ENCODE measurements around the gene PRPF38B.

Gene PRPF38B

GRCh38 chr1:108653431-108654105 lies 38.5 kb upstream of the PRPF38B start:
- DNase-seq (ENCODE audit: low read depth), result peak; percentile 9
- TF ChIP-seq, protein P1, sequence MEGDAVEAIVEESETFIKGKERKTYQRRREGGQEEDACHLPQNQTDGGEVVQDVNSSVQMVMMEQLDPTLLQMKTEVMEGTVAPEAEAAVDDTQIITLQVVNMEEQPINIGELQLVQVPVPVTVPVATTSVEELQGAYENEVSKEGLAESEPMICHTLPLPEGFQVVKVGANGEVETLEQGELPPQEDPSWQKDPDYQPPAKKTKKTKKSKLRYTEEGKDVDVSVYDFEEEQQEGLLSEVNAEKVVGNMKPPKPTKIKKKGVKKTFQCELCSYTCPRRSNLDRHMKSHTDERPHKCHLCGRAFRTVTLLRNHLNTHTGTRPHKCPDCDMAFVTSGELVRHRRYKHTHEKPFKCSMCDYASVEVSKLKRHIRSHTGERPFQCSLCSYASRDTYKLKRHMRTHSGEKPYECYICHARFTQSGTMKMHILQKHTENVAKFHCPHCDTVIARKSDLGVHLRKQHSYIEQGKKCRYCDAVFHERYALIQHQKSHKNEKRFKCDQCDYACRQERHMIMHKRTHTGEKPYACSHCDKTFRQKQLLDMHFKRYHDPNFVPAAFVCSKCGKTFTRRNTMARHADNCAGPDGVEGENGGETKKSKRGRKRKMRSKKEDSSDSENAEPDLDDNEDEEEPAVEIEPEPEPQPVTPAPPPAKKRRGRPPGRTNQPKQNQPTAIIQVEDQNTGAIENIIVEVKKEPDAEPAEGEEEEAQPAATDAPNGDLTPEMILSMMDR (conservative IDR thresholded peaks at IDR 0.05; ENCODE audit: low read length), result no peak
- H3K4me3 ChIP-seq (ENCODE audit: low read length), result no peak overlapping the region

DNA sequence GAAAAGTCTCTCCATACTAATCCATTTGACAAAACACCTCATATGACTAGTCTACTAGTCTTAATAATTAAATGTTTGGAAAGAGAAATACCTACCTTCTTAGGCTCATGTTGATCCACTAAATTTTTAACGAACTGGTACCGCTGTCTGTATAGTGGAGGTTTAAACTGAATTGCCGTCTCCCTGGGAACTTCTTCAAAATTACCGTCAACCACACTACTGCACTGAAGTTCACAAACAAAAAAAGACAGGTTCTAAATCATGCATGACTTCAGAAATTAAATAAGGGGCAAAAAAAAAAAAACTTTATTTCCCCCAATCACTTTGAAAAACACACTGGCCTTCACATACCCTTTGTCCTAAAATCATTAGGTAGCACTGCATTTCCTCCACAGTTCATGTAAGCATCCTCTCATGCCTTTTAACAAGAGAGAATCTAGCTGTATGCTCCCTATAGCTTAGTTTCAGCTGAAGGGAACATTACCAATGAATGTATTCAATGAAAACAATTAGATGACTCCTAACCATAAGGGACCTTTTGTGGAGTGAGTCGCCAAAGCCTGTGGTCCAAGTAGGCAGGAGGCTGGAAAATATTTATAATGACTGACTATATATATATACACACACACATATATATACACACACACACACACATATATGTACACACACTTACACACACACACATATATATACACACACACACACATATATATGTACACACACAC lies 34.6 kb upstream of the PRPF38B start:
- no peak for DNase-seq (ENCODE audit: low read depth)
- no peak overlapping the region for H3K4me3 ChIP-seq (ENCODE audit: low read length)
- TF ChIP-seq, protein P1 (conservative IDR thresholded peaks at IDR 0.05; ENCODE audit: low read length), result no peak

DNA sequence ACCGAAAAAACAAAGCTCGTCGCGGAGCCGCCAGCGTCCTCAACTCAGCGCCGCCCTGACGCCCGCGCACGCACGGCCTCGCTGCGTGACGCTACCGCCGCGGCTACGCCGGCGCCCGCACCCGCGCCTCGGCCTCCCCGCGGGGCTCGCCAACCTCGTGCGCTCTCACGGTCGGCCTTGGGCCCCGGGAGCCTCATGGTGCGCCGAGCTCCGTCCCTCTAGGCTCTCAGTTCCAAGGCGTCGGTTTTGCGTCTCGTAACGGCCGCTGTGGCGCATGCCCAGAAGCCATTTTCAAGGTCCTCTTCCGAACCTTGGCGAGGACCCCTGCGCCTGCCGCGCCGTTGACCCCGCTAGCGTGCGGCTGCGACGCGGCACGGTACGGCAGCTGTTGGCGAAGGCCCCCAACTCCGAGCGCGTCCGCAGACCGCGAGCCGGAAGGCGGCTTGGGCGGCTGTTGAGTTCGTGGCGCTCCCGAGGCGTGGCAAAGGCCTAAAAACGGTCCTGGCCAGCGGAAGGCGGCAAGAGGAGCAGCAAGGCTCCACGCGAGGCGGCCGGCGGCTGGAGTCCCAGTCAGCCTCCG lies 31.0 kb upstream of the PRPF38B start, which contains the start of gene HENMT1:
HENMT1 (minus strand) TSS at position 64 of the 580 bp plus-strand sequence. CDS start 1,209 bp downstream, outside the sequence.
- peak; percentile 75 for DNase-seq (ENCODE audit: low read depth)
- TF ChIP-seq, protein P1 (conservative IDR thresholded peaks at IDR 0.05; ENCODE audit: low read length), result no peak
- H3K4me3 ChIP-seq (ENCODE audit: low read length), result peak within 1 kb of the TSS; percentile 64

- peak; percentile 44 for DNase-seq (ENCODE audit: low read depth)
- H3K4me3 ChIP-seq (ENCODE audit: low read length), result no peak overlapping the region
- TF ChIP-seq, protein P1 (conservative IDR thresholded peaks at IDR 0.05; ENCODE audit: low read length), result no peak
Observed at GRCh38 chr1:108663074-108663473, 29.0 kb upstream of the PRPF38B start.

DNA sequence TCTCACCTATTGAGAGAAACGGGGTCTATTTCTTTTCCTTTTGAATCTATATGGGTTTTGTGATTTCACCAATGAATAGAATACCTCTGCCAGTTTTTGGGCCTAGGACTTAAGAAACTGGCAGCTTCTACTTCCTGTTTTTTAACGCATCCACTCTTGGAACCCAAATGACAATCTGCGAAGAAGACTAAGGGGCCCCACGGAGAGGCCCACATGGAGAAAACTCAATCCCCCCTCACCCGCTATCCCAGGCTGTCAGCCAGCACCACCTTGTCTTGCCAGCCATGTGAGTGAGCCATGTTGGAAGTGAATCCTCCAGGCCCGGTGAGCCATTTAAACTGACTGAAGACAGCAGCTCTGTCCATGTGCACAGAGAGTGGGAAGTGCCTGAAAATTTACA lies 27.6 kb upstream of the PRPF38B start:
- TF ChIP-seq, protein P1 (conservative IDR thresholded peaks at IDR 0.05; ENCODE audit: low read length), result no peak
- no peak overlapping the region for H3K4me3 ChIP-seq (ENCODE audit: low read length)
- DNase-seq (ENCODE audit: low read depth), result no peak

DNA sequence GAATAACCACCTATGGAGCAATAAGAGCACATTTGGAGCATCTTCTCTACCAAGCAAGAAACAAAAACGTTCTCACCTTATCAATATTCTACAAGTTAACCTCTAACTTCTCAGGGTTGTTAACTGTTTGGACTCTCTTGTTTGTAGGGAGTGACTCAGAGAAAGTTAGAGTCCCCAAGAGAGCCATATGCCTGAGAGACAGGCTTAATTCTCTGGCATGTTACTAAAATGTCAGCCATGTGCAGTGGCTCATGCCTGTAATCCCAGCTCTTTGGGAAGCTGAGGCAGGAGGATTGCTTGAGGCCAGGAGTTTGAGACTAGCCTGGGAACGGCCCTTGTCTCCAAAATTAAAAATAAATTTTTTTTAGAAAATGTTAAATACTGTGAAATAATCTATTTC lies 27.0 kb upstream of the PRPF38B start:
- TF ChIP-seq, protein P1 (conservative IDR thresholded peaks at IDR 0.05; ENCODE audit: low read length), result no peak
- H3K4me3 ChIP-seq (ENCODE audit: low read length), result no peak overlapping the region

More for the DNA sequence above, 27.0 kb upstream of the PRPF38B start:
- no peak for DNase-seq (ENCODE audit: low read depth)
